ENCODE measurements around the gene APOH.

The APOH gene

DNA sequence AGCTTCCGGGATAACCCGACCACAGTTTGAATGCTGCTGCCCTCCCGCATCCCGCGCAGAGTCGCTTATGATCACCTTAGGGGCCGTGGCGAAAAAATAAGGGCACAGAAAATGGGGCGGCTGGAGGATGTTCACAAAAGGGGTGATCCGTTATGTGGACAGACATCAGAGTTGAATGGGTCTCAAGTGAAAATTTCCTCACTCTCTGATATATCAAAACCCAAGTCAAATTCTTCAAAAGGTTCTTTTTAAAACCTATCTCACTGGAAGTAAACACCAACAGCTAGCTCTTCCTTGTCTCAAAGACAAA is 36.9 kb downstream of the APOH start:
- no peak for DNase-seq (ENCODE audit: low read depth)

DNA sequence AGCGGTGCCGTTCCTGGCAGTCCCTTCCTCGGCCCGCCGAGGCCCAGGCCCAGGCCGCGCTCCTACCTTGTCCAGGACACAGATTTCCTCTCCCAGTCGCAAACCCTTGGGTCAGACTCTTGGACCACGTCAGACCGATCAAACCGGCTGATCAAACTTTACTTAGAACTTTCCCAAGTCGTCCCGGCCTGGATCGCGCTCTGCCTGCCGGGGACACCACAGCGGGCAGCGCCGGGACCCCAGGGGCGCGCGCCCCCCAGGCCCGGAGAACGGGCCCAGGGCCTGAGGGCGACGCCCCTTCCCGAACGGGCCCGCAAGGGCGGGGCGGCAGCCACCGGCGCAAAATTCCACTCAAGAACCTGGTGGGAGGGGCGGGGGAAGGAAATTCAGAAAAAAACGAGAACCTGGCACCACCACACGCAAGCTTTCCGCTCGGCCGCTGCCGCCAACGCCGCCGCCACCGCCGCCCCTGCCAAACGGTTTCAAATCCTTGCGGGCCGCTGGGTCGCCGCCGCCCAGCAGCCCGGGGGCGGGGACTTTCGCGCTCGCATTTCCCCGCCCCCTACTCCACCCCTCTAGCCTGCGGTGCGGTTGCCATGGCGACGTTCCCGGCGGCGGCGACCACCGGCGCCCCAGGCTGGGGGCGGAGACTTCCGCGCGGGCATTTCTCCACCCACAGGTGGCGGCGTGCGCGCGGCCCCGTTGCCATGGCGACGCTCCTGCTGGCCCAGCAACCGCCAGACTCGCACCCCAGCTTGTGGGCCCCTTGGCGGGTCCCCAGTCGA is 37.4 kb downstream of the APOH start, which contains the start of gene CEP112:
Gene CEP112, minus strand, starts transcription at position 541 of the 785 bp plus-strand sequence.
- peak; percentile 86 for DNase-seq (ENCODE audit: low read depth)

DNA sequence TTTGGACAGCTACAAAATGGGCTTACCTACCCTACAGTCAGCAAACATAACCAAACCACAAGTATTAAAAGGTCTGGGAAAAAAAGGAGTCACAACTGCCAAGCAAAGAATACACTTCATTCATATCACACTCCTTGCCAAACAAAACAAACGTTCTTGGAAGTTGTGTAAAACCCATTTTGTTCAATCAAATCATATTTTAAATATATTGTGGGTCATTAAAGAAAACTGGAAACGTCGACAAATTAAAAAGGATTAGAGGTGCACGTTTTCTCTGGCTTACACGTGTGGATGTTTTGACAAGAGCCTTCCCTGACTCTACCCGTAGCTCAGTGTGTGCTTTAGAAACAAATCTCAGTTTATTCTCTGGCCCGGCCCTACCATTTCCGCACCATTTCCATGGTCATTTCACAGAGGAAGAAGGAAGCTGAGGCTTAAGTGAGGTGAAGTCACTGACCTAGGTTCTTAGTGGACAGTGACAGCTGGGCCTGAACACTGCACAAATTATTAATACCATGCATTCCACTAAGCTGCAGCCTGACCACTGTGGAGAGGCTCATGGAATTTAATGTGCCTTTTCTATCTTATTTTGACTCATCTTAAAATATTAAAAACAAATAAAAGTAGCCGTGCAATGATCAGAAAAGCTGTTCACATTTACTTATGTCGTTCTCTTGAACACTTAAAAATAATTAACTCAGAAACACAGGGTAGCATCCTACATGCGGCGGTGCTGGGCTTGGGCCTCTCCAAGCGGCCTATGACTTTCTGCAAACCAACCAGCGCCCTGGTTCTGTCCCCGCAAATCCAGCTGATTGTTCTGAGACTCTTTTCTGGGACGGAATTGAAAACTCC is 38.2 kb downstream of the APOH start:
- DNase-seq (ENCODE audit: low read depth): no peak

DNA sequence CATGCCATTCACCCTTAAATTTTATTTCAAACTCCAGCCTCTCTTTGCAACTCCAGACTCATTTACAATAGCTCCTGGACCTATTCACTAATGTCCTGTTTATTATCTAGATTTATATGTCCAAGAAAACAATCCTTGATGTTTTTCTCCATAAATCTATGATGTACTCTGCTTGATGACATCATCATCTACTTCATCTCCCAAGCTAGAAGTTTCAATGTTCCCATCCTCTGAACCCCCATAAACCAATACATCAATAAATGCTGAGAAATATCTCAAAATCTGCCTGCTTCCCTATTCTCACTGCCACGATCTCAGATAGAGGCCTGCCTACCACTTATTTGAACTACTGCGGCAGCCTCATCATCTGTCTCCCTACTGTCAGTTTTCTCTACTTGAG is 41.5 kb downstream of the APOH start:
- DNase-seq (ENCODE audit: low read depth): no peak

DNA sequence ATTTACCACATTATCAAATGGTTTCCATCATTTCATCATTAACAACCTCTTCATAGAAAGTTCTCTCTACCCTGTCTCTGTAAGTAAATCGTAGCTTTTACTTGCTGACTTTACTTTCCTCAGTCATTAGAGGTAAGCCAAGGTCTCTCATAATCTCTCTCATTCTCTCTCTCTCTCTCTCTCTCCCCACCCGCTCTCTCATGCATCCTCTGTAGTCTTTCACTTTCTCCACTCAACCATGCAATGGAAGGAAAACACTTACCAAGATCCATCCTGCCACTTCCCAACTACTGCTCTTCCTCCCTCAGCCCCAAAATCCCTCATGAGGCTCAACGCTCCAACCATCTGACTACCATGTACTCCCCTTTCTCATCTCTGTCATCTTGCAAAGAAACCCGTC is 43.4 kb downstream of the APOH start:
- no peak for DNase-seq (ENCODE audit: low read depth)

DNA sequence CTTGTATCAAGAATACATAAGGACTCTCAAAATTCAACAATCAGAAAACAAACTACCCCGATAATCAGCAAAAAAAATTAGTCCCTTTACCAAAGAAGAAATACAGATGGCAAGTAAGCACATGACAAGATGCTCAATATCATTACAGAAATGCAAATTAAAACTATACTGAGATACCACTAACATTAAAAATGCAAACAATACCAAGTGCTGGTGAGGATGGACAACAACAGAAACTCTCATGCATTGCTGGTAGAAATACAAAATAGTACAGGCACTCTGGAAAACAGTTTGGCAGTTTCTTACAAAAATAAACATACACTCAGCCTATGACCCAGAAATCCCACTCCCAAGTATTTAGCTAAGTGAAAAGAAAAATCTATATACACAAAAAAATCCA is 44.8 kb downstream of the APOH start:
- no peak for DNase-seq (ENCODE audit: low read depth)

DNA sequence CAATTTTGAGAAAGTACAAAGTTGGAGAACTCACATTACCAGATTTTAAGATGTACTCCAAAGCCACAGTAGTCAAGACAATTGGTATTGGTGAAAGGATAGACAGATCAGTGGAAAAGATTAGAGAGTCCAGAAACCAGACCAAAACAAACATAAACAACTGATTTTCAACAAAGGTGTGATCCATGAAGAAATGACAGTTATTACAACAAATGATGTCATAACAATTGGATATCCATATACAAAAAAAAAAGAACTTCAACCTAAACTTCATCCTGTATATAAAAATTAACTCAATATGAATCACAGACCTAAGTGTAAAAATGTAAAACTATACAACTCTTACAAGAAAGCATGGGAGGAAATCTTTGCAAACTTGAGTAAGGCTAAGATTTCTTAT is 45.7 kb downstream of the APOH start:
- DNase-seq (ENCODE audit: low read depth): no peak

DNA sequence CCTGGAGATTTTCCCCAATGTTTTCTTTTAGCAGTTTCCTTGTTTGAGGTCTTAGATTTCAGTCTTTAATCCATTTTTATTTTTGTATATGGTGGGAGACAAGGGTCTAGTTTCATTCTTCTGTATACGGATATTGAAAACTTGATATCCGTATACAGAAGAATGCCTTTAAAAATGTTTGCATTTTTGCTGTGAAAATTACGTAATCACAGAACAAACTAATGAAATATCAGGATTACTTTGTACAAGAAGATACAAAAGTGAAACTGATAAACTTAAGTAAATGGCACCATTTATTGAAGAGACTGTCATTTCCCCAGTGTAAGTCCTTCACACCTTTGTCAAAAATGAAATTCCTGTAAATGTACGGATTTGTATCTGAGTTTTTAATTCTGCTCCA is 50.6 kb downstream of the APOH start:
- no peak for DNase-seq (ENCODE audit: low read depth)

DNA sequence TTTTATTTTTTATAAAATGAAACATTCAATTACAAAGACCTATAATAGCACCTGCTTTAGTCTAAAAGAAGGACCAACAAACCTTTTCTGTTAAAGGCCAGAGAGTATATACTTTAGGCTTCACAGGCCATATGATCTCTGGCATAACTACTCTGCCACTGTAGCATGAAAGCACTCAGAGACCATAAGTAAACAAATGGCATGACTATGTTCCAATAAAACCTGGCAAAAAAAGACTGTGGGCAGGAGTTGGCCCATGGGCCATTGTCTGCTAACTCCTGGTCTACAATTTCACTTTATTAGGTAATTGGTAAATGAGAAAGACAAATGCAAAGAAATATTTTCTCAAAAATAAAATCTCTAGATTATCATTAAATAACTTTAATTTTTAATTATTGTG is 52.2 kb downstream of the APOH start:
- no peak for DNase-seq (ENCODE audit: low read depth)

DNA sequence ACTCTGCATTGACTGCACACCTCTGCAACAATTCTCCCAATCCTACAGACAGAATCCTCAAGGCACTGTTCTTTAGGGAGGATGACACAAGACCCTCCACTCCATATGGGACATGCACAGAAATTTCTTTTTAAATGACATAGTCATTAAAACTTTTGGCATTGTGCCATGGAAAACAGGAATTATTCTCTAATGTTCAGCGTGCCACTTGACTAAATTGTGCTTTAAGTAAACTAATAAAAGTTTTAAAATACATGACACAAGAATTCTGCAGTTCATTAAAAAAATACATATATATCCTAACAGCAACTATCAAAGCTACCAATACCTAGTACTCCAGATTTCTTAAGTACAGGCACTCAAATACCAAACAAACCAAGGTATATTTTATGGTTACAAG is 53.3 kb downstream of the APOH start:
- no peak for DNase-seq (ENCODE audit: low read depth)

DNA sequence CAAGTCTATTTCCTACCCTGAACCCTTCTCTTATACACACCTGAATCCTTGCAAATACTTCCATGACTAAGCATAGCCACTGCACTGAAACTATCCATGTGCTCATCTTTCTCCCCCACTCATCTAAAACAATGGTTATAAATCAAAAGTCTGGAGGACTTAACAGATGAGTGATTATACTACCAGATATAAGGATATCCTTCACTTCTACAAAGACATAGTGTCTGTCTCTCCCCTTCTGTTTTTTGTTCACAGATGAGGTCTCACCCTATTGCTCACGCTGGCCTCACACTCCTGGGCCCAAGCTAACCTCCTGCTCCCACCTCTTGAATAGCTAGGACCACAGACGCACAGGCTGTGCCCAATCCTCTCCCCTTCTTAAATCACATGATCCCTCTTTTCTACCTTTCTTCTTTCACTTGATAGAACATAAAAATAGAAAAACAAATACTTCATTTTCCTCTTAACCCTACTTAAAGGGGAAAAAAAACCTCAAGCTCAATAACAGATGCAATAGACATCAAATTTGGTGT is 56.5 kb downstream of the APOH start:
- no peak for DNase-seq (ENCODE audit: low read depth)

DNA sequence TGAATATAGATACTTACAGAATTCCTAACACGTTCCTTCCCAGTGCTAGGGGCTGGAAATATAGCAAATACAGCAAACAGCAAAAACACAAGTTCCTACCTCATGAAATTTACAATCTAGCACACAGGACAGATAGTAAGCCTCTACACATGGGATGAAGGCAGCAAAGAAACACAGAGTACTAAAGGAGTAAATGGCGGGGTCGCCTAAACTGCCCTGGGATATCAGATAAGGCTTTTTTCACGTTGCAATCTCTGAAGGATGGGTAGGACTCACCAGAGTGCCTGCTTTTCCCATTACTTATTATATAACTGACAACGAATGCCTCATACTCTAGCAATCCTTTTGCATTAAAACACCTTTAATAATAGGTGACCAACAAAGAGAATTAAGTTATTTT is 57.1 kb downstream of the APOH start:
- DNase-seq (ENCODE audit: low read depth): no peak

DNA sequence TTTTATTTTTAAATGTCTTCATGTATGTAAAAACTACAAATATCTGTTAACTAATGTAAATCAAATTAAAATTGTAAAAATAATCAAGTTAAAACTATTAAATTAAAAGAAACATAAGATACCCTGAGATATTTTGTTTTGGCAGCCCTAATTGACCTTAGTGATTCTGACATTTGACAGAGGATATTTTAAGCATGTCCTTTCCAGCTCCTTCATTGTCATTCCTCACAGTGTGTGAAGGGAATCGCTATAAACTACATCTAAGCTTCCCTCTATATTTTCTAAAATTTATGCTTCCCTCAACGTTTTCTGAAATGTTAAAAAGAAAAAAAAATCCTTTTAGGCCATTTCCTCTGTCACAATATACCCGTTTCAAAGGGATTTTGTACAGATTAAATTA is 57.5 kb downstream of the APOH start:
- DNase-seq (ENCODE audit: low read depth): no peak

DNA sequence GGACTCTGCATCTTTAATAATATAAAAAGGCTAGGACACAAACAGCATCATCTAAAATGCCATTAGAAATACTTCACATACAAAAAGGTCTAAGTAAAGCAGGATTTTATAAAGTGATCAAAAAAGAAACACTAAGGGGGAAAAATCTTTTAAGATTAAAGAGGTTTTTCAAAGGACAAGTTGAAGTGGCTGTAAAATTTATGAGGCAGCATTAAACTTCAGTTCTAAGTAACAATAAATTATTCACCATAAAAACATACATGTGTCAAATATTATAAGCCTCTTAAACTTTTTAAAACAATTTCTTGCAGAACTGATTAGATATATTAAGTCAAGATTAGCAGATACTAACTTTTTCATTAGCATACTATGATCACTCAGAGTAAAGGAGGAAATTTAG is 58.0 kb downstream of the APOH start:
- DNase-seq (ENCODE audit: low read depth): no peak

DNA sequence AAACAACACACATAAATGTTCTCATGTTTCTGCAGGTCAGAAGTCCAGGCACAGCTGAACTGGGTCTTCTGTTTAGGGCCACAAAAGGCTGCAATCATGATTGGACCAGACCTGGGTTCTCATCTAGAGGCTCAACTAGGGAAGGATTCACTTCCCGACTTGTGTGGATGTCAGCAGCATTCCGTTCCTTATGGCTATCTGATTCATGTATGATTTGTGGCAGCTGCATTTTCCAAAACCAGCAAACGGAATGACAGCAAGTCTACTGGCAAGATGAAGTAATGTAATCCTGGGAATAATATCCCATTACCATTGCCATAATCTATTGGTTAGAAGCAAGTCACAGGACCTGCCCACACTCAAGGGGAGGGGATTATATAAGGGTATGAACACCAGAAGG is 59.4 kb downstream of the APOH start:
- no peak for DNase-seq (ENCODE audit: low read depth)

DNA sequence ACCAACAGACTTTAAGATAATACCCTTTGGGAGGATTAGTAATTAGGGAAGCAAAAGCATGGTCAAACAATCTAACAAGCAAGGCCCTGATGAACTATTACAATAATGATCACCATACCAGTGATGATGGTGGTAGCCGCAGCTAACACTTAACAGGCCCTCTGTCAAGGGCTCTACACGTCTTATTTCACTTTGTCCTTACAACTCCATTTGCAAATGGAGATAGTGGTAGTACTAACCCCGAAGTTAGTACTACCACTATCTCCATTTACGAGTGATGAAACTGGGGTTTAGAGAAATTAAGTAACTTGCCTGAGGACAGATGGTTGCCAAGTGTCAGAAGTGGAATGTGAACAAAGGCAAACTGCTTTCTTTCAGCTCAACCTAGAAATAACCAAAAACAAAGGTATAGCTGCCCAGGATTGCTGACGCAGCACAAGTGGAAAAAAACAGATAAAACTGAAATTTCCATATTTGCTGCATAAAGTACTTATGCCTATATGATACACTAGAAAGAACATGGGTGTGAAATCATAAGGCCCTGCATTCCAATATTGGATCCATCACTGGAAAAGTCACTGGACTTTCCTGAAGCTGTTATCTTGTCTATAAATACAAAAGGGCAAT is 61.9 kb downstream of the APOH start:
- no peak for DNase-seq (ENCODE audit: low read depth)

DNA sequence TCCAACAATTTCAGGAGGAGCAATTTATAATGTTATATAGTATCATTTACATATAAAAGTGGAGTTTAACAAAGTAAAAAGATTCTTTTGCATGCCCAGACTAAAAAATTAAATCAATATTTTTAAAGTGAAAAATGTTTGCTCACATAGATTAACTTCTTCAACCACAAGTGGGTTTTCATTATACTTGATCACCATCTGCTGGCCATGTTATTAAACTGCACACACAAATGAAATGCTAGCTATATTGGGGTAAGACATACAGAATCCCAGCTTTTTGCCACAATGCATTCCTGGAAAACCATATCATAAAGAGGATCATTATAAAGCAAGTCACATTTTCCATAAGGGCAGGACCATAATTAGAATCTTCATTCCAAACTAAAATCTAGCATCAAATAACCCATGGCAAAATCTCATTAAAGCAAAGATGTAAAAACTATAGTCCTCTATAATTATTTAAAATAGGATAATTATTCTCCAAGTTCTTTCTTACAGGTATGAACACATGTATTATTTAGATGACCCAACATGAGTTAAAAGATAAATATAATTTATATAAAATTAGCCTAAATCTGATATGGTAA is 63.6 kb downstream of the APOH start:
- no peak for DNase-seq (ENCODE audit: low read depth)
